ENCODE data around the gene ELMO3. TPM values are rescaled to one million over a fixed set of nuclear protein-coding genes. Genes with fewer than 3 reads are reported as not detected.

The ELMO3 gene
- total RNA-seq, 2 experiments from 2014 or later, result 5.0 to 5.6 TPM

DNA sequence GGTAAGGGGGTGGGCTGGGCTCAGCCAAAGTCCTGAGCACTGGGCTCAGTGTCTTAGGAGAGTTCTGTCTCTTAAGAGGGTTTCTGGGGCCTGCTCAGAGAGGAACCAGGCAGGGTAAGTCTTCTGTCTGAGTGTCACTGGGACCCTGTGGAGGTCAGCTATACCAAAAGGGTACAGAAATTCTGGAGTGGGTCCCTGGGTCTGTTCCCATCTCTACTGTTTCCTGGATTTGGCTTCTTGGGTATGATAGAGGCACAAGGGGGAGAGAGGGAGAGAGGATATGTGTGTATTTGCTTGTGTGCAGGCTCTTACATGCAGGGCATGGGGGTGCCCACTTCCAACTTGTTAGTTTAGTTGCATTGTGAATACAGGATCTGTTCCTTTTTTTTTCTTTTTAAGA, 5.4 kb upstream of the ELMO3 start:
- DNase-seq (no peak), ATAC-seq (no peak)
- H3K27me3 Mint-ChIP-seq, result no peaks in the 10 kb centered on the region
- no peaks in the 10 kb centered on the region for H3K9me3 Mint-ChIP-seq
- TF ChIP-seq, protein P1, sequence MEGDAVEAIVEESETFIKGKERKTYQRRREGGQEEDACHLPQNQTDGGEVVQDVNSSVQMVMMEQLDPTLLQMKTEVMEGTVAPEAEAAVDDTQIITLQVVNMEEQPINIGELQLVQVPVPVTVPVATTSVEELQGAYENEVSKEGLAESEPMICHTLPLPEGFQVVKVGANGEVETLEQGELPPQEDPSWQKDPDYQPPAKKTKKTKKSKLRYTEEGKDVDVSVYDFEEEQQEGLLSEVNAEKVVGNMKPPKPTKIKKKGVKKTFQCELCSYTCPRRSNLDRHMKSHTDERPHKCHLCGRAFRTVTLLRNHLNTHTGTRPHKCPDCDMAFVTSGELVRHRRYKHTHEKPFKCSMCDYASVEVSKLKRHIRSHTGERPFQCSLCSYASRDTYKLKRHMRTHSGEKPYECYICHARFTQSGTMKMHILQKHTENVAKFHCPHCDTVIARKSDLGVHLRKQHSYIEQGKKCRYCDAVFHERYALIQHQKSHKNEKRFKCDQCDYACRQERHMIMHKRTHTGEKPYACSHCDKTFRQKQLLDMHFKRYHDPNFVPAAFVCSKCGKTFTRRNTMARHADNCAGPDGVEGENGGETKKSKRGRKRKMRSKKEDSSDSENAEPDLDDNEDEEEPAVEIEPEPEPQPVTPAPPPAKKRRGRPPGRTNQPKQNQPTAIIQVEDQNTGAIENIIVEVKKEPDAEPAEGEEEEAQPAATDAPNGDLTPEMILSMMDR (IDR thresholded peaks at IDR 0.05), result no peak
- POLR2A ChIA-PET, result interaction anchor here (1.0 to 2.2 kb wide), 8 partner anchors 10 to 50 kb away, joined by 3 to 9 read pairs (median 4); partner anchors contain the start of genes FBXL8 and TRADD
- peaks cover 51% of the 10 kb centered on the region for H3K36me3 Mint-ChIP-seq (ENCODE audit: low read depth)
- peak overlapping the region; percentile 93 for H3K4me3 Mint-ChIP-seq
- peaks cover 45% of the 10 kb centered on the region for H3K4me1 Mint-ChIP-seq (ENCODE audit: low read depth)
- CTCF ChIA-PET, result interaction anchor here (0.5 to 1.7 kb wide), 7 partner anchors 9 to 215 kb away, joined by 3 to 6 read pairs (median 3); partner anchors contain the start of genes FHOD1 and TMEM208
- intact Hi-C loops (cut with micrococcal nuclease), result loop anchor here (2.0 kb wide), 1 partner anchor 51 kb away; no protein-coding TSS in a partner anchor
- H3K27ac Mint-ChIP-seq, result peak overlapping the region; percentile 87

DNA sequence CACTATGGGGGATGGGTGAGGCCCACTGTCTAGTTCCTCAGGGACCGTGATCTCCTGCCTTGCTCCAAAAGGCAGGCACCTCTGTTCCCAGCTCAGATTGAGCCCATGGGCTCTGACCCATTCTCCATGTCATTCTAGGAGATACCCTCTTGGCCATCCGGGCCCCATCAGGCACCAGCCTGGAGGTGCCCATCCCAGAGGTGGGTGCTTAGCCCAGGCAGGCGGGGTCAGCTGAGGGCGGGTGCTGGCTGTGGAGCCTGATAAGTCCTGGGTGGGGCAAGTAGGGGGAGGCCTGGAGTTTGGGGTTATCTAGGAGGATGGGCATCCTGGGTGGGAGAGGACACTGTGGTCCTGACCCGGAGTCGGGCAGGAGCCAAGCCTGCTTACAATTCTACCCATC, 4.7 kb upstream of the ELMO3 start:
- H3K4me1 Mint-ChIP-seq (ENCODE audit: low read depth), result peaks cover 45% of the 10 kb centered on the region
- peaks cover 52% of the 10 kb centered on the region for H3K36me3 Mint-ChIP-seq (ENCODE audit: low read depth)
- no peaks in the 10 kb centered on the region for H3K27me3 Mint-ChIP-seq
- ChIA-PET CTCF (interaction anchor here (0.5 to 1.1 kb wide), 4 partner anchors 9 to 206 kb away, joined by 3 read pairs; no protein-coding TSS in a partner anchor), POLR2A (interaction anchor here (1.0 to 2.2 kb wide), 8 partner anchors 9 to 49 kb away, joined by 3 to 9 read pairs (median 4); partner anchors contain the start of genes FBXL8 and TRADD)
- no peak for DNase-seq
- peak overlapping the region; percentile 93 for H3K4me3 Mint-ChIP-seq
- intact Hi-C loops (cut with micrococcal nuclease), result no loop called here
- TF ChIP-seq, protein P1 (IDR thresholded peaks at IDR 0.05), result no peak
- peak overlapping the region; percentile 87 for H3K27ac Mint-ChIP-seq
- no peaks in the 10 kb centered on the region for H3K9me3 Mint-ChIP-seq
- ATAC-seq, result no peak

DNA sequence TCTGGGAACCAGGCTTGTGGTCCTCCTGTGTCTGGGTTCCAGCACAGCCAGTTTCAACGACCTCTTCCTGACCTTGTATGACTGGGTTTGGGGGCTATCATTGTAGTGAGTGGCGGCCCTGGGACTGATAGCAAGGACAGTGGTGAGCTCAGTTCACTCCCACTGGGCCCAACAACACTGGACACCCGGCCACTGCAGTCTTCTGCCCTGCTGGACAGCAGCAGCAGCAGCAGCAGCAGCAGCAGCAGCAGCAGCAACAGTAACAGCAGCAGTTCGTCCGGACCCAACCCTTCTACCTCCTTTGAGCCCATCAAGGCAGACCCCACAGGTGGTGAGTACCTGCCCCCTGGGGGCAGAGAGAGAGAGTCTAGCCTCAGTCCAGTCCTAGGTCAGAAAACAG, 3.3 kb upstream of the ELMO3 start:
- ChIA-PET CTCF (interaction anchor here (1.2 kb wide), 1 partner anchor 31 kb away, joined by 5 read pairs; no protein-coding TSS in a partner anchor), POLR2A (interaction anchor here (1.5 kb wide), 1 partner anchor 31 kb away, joined by 4 read pairs; the partner anchor contains the start of gene TMEM208)
- TF ChIP-seq, protein P1 (IDR thresholded peaks at IDR 0.05), result no peak
- no peaks in the 10 kb centered on the region for H3K9me3 Mint-ChIP-seq
- H3K4me1 Mint-ChIP-seq (ENCODE audit: low read depth), result peaks cover 45% of the 10 kb centered on the region
- no peak for ATAC-seq
- intact Hi-C loops (cut with micrococcal nuclease), result no loop called here
- H3K36me3 Mint-ChIP-seq (ENCODE audit: low read depth), result peaks cover 61% of the 10 kb centered on the region
- H3K4me3 Mint-ChIP-seq, result no peak overlapping the region
- no peak overlapping the region for H3K27ac Mint-ChIP-seq
- H3K27me3 Mint-ChIP-seq, result no peaks in the 10 kb centered on the region
- DNase-seq, result no peak

GRCh38 chr16:67196881-67197280, 2.0 kb upstream of the ELMO3 start:
- H3K27me3 Mint-ChIP-seq, result no peaks in the 10 kb centered on the region
- H3K9me3 Mint-ChIP-seq, result no peaks in the 10 kb centered on the region
- H3K4me3 Mint-ChIP-seq, result no peak overlapping the region
- peaks cover 64% of the 10 kb centered on the region for H3K36me3 Mint-ChIP-seq (ENCODE audit: low read depth)
- no peak overlapping the region for H3K27ac Mint-ChIP-seq
- TF ChIP-seq, protein P1 (IDR thresholded peaks at IDR 0.05), result no peak
- CTCF ChIA-PET, result interaction anchor here (0.9 to 2.4 kb wide), 6 partner anchors 12 to 185 kb away, joined by 3 to 15 read pairs (median 6); no protein-coding TSS in a partner anchor
- intact Hi-C loops (cut with micrococcal nuclease), result no loop called here
- H3K4me1 Mint-ChIP-seq (ENCODE audit: low read depth), result peaks cover 41% of the 10 kb centered on the region
- POLR2A ChIA-PET, result interaction anchor here (0.5 to 1.8 kb wide), 4 partner anchors 11 to 1343 kb away, joined by 3 to 8 read pairs (median 5); partner anchors contain the start of gene TMEM208
- DNase-seq, result no peak
- no peak for ATAC-seq

DNA sequence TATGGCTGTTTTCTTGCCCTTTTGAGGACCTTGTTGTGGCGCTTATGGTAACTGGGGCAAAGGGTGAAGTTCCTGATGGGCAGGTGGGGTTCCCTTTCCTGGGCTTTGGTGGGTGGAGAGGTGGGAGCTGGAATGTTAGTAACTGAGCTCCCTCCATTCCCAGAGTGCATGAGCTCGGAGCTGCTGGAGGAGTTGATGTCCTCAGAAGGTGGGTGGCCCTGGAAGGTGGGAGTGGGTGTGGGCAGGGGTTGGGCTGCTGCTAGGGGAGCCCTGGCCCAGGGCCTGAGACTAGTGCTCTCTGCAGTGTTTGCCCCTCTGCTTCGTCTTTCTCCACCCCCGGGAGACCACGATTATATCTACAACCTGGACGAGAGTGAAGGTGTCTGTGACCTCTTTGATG, 1.2 kb upstream of the ELMO3 start:
- no peaks in the 10 kb centered on the region for H3K9me3 Mint-ChIP-seq
- no peak overlapping the region for H3K4me3 Mint-ChIP-seq
- H3K27ac Mint-ChIP-seq, result no peak overlapping the region
- CTCF ChIA-PET, result interaction anchor here (0.8 to 2.4 kb wide), 12 partner anchors 13 to 245 kb away, joined by 3 to 15 read pairs (median 5); partner anchors contain the start of genes FHOD1, TMEM208 and TRADD
- TF ChIP-seq, protein P1 (IDR thresholded peaks at IDR 0.05), result no peak
- H3K36me3 Mint-ChIP-seq (ENCODE audit: low read depth), result peaks cover 65% of the 10 kb centered on the region
- intact Hi-C loops (cut with micrococcal nuclease), result no loop called here
- peaks cover 39% of the 10 kb centered on the region for H3K4me1 Mint-ChIP-seq (ENCODE audit: low read depth)
- no peak for DNase-seq
- POLR2A ChIA-PET, result interaction anchor here (0.6 to 1.8 kb wide), 9 partner anchors 9 to 251 kb away, joined by 3 to 8 read pairs (median 3); partner anchors contain the start of genes HSD11B2 and TMEM208
- H3K27me3 Mint-ChIP-seq, result no peaks in the 10 kb centered on the region
- ATAC-seq, result no peak
